ENCODE data around the gene STAT5B. TPM values are rescaled to one million over a fixed set of nuclear protein-coding genes. Genes with fewer than 3 reads are reported as not detected.

The STAT5B gene
- total and polyA plus RNA-seq, 2 of the 13 experiments (the other 11 are each of a cell fraction or from before 2014, with no cell fraction given), result 21.0 to 42.8 TPM

- DNase-seq (ENCODE audit: low spot score) (no peak), FAIRE-seq (no peak), ATAC-seq (no peak)
- H3K9me3 ChIP-seq (ENCODE audit: low read length), result no peaks in the 10 kb centered on the region
- 0 out of 5 replicates have a peak, but pooled peaks cover 0 to under 1% of the 10 kb centered on the region in 2 experiments for H3K36me3 ChIP-seq (replicated peaks in 1 of 2; ENCODE audit: control insufficient read depth in 1 of 2, insufficient read depth in 2 of 2, low read length in 2 of 2)
- no peaks in the 10 kb centered on the region for H3K27me3 ChIP-seq (ENCODE audit: control insufficient read depth in 1 of 2, insufficient read depth in 2 of 2, low read length in 2 of 2)
- ChIA-PET CTCF (ENCODE audit: low intra/inter-chr PET ratio, low total read pairs) (no interaction called here), POLR2A (interaction anchor here (0.6 to 2.9 kb wide), 3 partner anchors 14 to 97 kb away, joined by 3 to 11 read pairs (median 4); no protein-coding TSS in a partner anchor)
- H3K4me3 ChIP-seq (replicated peaks in 1 of 3; ENCODE audit: insufficient read depth in 1 of 3, low read depth in 2 of 3, low read length in 3 of 3), result no peak overlapping the region
- H3K4me2 ChIP-seq (ENCODE audit: low read depth, low read length), result no peak overlapping the region
- H3K79me2 ChIP-seq (ENCODE audit: insufficient read depth, low read length), result no peaks in the 10 kb centered on the region
- intact Hi-C loops (cut with micrococcal nuclease; ENCODE audit: unreplicated experiment) (no loop called here), in situ Hi-C loops (cut with HindIII; ENCODE audit: extremely low pct_ligation_motif_present, low pct_unique_long_range_greater_than_20kb) (no loop called here)
- no peak overlapping the region for H3K27ac ChIP-seq (ENCODE audit: extremely low read length, insufficient read depth, low read length)
- WGBS (ENCODE audit: low lambda C conversion rate), result 74% methylated on average over 7 of the region's 7 CpGs
- H4K20me1 ChIP-seq (ENCODE audit: insufficient read depth, low read length), result no peaks in the 10 kb centered on the region
- no peak overlapping the region for H3K9ac ChIP-seq (ENCODE audit: insufficient read depth, low read depth, low read length)
- BruUV-seq (replicated peaks), result no TSS peak
- peaks cover 82% of the 10 kb centered on the region for H3K4me1 ChIP-seq (ENCODE audit: insufficient read depth, low read length)
- no peak overlapping the region for H2AFZ ChIP-seq (ENCODE audit: low read length)
- TF ChIP-seq TFAP4 (IDR thresholded peaks at IDR 0.05; ENCODE audit: borderline replicate concordance, low read depth), result no peak
- TF ChIP-seq GPN1 (CRISPR knock-in tag; IDR thresholded peaks at IDR 0.05; ENCODE audit: borderline replicate concordance), result no peak
- no peak for TF ChIP-seq ATF5 (CRISPR knock-in tag; IDR thresholded peaks at IDR 0.05; ENCODE audit: low read depth)
- TF ChIP-seq PPARG (CRISPR knock-in tag; conservative IDR thresholded peaks at IDR 0.05), result no peak
- no peak for TF ChIP-seq ZNF263 (CRISPR knock-in tag; IDR thresholded peaks at IDR 0.05)
- TF ChIP-seq ZNF674 (CRISPR knock-in tag; IDR thresholded peaks at IDR 0.05; ENCODE audit: low read depth), result no peak
- no peak for TF ChIP-seq ZNF678 (CRISPR knock-in tag; IDR thresholded peaks at IDR 0.05)
- TF ChIP-seq ZNF576 (CRISPR knock-in tag; IDR thresholded peaks at IDR 0.05), result no peak
- TF ChIP-seq ZBTB21 (CRISPR knock-in tag; IDR thresholded peaks at IDR 0.05), result no peak
- TF ChIP-seq ZNF205 (CRISPR knock-in tag; IDR thresholded peaks at IDR 0.05), result no peak
- no peak for TF ChIP-seq ZNF609 (CRISPR knock-in tag; IDR thresholded peaks at IDR 0.05; ENCODE audit: borderline replicate concordance)
- TF ChIP-seq ZNF30 (CRISPR knock-in tag; IDR thresholded peaks at IDR 0.05), result no peak
- no peak for TF ChIP-seq ZC3H13 (CRISPR knock-in tag; IDR thresholded peaks at IDR 0.05)
- TF ChIP-seq SP1 (IDR thresholded peaks at IDR 0.05), result no peak
- no peak for TF ChIP-seq SP1 (CRISPR knock-in tag; IDR thresholded peaks at IDR 0.05)
Measured at GRCh38 chr17:42308446-42308845, 32.3 kb upstream of the STAT5B start.
